Fibroblast of the aortic adventitia (primary cell): ENCODE results near the gene TM9SF1. TPM values are rescaled to one million over a fixed set of nuclear protein-coding genes. Genes with fewer than 3 reads are reported as not detected.
A peak's percentile ranks its signal among the peaks of the same experiment; 100 is the strongest.

Experiments
- DNase-seq: peaks from one replicate; pipeline ENCODE4 v3.0.0-alpha.2; 2010; ENCODE audit warnings: low read depth
- H3K4me3 ChIP-seq: 2 replicates; pipeline ENCODE4 v1.5.1; 2011; ENCODE audit warnings: low read depth, mild to moderate bottlenecking, control low read depth, low read length, moderate library complexity
- total RNA-seq: library from RNA; depleted of rRNA; stranded (reverse); fragments of >200 nt; gene quantifications from 2 replicates; pipeline ENCODE4 v1.2.3, GENCODE V29; 2012; ENCODE audit warnings: low replicate concordance
- TF ChIP-seq, protein P1 (sequence below): IDR thresholded peaks from 2 replicates; pipeline ENCODE4 v1.5.1; 2011; ENCODE audit warnings: mild to moderate bottlenecking, low read length, control low read depth, inconsistent platforms; ENCODE audit not compliant: insufficient read depth

TM9SF1 gene
- total RNA-seq, 1 donor = 73.9 TPM

GRCh38 chr14:24162093-24162492 is 33.1 kb downstream of the TM9SF1 start:
- H3K4me3 ChIP-seq = peak overlapping the region; percentile 70
- TF ChIP-seq, protein P1, sequence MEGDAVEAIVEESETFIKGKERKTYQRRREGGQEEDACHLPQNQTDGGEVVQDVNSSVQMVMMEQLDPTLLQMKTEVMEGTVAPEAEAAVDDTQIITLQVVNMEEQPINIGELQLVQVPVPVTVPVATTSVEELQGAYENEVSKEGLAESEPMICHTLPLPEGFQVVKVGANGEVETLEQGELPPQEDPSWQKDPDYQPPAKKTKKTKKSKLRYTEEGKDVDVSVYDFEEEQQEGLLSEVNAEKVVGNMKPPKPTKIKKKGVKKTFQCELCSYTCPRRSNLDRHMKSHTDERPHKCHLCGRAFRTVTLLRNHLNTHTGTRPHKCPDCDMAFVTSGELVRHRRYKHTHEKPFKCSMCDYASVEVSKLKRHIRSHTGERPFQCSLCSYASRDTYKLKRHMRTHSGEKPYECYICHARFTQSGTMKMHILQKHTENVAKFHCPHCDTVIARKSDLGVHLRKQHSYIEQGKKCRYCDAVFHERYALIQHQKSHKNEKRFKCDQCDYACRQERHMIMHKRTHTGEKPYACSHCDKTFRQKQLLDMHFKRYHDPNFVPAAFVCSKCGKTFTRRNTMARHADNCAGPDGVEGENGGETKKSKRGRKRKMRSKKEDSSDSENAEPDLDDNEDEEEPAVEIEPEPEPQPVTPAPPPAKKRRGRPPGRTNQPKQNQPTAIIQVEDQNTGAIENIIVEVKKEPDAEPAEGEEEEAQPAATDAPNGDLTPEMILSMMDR = no peak
- peak; percentile 44 for DNase-seq

GRCh38 chr14:24160850-24161804 is 34.1 kb downstream of the TM9SF1 start, which contains the start of gene IRF9:
TSS of gene IRF9 (plus strand) at chr14:24161265. CDS start at chr14:24162145, 880 bp downstream.
- H3K4me3 ChIP-seq = peak within 1 kb of the TSS; percentile 70
- peak; percentile 96 for DNase-seq
- TF ChIP-seq, protein P1 = peak; percentile 88

- DNase-seq = no peak
- H3K4me3 ChIP-seq = no peak overlapping the region
- TF ChIP-seq, protein P1 = no peak
Measured at GRCh38 chr14:24160499-24160849, 34.8 kb downstream of the TM9SF1 start.

DNA sequence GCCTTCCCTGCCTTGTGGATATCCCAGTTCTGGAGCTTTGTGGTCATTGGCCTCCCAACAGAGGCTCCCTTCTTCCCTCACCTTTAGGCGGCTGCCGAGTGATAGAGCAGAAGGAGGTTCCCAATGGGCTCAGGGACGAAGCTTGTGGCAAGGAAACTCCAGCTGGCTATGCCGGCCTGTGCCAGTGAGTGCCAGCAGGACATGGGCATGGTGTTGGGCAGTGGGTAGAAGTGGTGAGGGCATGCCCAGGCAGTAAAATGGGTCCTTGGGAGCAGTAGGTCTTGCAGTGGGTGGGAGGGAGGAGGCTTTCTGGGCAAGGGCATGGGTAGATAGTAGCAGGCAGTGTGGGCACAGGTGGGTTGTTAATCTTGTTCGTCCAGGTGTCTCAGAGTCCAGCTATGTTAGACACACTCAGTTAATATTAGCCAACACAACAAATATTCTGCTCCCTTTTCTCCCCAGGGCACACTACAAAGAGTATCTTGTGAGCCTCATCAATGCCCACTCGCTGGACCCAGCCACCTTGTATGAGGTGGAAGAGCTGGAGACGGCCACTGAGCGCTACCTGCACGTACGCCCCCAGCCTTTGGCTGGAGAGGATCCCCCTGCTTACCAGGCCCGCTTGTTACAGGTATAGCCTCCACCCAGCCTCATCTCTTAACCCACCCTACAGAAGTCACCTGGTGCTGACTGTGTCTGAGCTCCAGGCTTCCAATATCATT is 35.3 kb downstream of the TM9SF1 start:
- DNase-seq = no peak
- H3K4me3 ChIP-seq = no peak overlapping the region
- TF ChIP-seq, protein P1 = no peak

DNA sequence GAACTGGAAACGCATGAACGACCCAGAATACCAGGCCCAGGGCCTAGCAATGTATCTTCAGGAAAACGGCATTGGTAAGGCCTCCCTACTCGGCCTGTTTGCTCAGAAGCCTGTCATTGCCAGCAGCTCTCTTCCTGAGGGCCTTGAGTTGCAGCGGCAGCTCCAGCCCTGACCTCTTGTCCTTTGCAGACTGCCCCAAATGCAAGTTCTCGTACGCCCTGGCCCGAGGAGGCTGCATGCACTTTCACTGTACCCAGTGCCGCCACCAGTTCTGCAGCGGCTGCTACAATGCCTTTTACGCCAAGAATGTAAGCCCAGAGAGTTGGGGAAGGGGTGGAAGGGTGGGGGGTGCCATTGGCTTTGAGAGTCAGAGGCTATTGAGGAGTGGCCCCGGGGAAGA is 37.9 kb downstream of the TM9SF1 start:
- H3K4me3 ChIP-seq = no peak overlapping the region
- no peak for DNase-seq
- TF ChIP-seq, protein P1 = no peak

DNA sequence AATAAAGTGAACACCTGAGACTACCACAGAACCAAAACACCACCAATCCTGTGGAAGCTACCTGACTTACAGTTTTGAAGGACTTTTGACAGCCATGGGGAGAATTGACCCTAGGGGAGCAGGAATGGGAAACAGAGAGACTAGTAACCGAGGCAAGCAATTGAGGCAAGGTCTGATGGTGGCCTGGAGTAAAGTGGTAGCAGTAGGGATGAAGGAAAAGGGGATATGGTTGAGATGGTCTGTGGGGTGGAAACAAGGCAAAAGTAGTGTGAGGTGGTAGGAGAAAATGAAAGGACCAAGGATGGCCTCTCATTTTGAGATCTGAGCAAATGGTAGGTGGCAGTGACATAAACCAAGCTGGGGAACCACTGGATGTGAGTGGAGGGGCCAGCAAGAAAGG is 38.4 kb downstream of the TM9SF1 start:
- no peak for DNase-seq
- TF ChIP-seq, protein P1 = no peak

More for the DNA sequence above, 38.4 kb downstream of the TM9SF1 start:
- H3K4me3 ChIP-seq = no peak overlapping the region
